Adrenal gland (tissue), 12 donors: Measurements from ENCODE around the gene GPR161. TPM values are rescaled to one million over a fixed set of nuclear protein-coding genes. Genes with fewer than 3 reads are reported as not detected.

Source experiments
- DNase-seq, 7 donors: peaks; one replicate each; pipeline ENCODE4 v3.0.0-alpha.2; 2019 to 2020
- H3K27ac ChIP-seq, 5 donors: fragments of 200-600 bp; sonication (generic) in 4 of 5; 1 replicate in 3 of 5; 2 replicates in 2 of 5; pipeline versions ENCODE4 v1.5.1 to v1.8.0; 2016 to 2020; ENCODE audit warnings: mild to moderate bottlenecking in 1 of 5
- H3K27me3 ChIP-seq: fragments of 200-600 bp; 2 replicates; pipeline ENCODE4 v1.8.0; 2021
- H3K36me3 ChIP-seq, 2 donors: fragments of 200-600 bp; replicated peaks in 1 of 2; 1 replicate in 1 of 2; 2 replicates in 1 of 2; pipeline versions ENCODE4 v1.5.1 to v1.8.0; 2018 to 2022
- H3K4me1 ChIP-seq, 2 donors: fragments of 200-600 bp; replicated peaks in 1 of 2; 1 replicate in 1 of 2; 2 replicates in 1 of 2; pipeline versions ENCODE4 v1.5.1 to v1.8.0; 2018 to 2021
- H3K4me3 ChIP-seq, 4 donors: fragments of 200-600 bp; sonication (generic) in 3 of 4; one replicate each; pipeline ENCODE4 v1.5.1; 2016 to 2018
- H3K9me3 ChIP-seq, 3 donors: fragments of 200-600 bp; sonication (generic) in 1 of 3; replicated peaks in 1 of 3; 1 replicate in 2 of 3; 2 replicates in 1 of 3; pipeline versions ENCODE4 v1.5.1 to v1.8.0; 2016 to 2021
- CTCF ChIP-seq, 6 experiments: fragments of 450-650 bp in 4 of 6; fragments of 200-600 bp in 2 of 6; sonication (generic) in 1 of 6; IDR thresholded peaks; 1 replicate in 5 of 6; 2 replicates in 1 of 6; pipeline versions ENCODE4 v1.5.1 to v1.8.0; 2016 to 2021; ENCODE audit warnings: antibody characterized with exemption in 6 of 6, mild to moderate bottlenecking in 2 of 6, moderate library complexity in 1 of 6
- POLR2A ChIP-seq, 2 donors: fragments of 450-650 bp; IDR thresholded peaks; one replicate each; pipeline ENCODE4 v1.6.1; 2017; ENCODE audit warnings: antibody characterized with exemption in 2 of 2, mild to moderate bottlenecking in 2 of 2, moderate library complexity in 1 of 2
- WGBS, 4 donors: extraction: QIAGEN DNeasy Blood & Tissue Kit in 2 of 4; methylation state at CpG; one replicate each; pipeline versions ENCODE4 v1.1.5 to v1.1.7; 2013 to 2017; 5-methylcytosine and 5-hydroxymethylcytosine counted together
- intact Hi-C, 2 donors: fragments of 100-400 bp; cut with DNase I; formaldehyde crosslinking; loops; one replicate each; pipeline versions ENCODE4 v1.14.1 to v1.15.0; 2022 to 2023
- polyA plus RNA-seq, 3 donors: library from polyadenylated mRNA; stranded (reverse); fragments of 200-250 nt in 2 of 3; fragments of 350-450 nt in 1 of 3; fragmentation: Illumina TruSeq in 1 of 3; extraction: RNeasy Lipid Tissue Mini Kit (QIAGEN cat#74804) in 1 of 3; gene quantifications; one replicate each; pipeline ENCODE4 v1.2.3, GENCODE V29; 2013 to 2014
- total RNA-seq, 9 donors: library from RNA; depleted of rRNA in 4 of 9; stranded (reverse); fragments of >200 nt in 4 of 9; fragments of 120-200 nt in 1 of 9; fragmentation: NEBNext Ultra II Directional in 1 of 9; extraction: Animal tissue kit (Norgen Biotek cat#: 25700) in 1 of 9; gene quantifications; one replicate each; pipeline versions ENCODE4 v1.1.0 to v1.2.4, GENCODE V29; 2013 to 2023
- donor health status: healthy with polysubstance abuse.
- donor health status: Bipolar disorder and iron deficiency.
- donor health status: DM: yes; HTN: yes; CAD: no.
- donor health status: DM: no; HTN: no; CAD: no.
- donor health status: DM: no; HTN: no; CAD: no.
- donor health status: DM: yes; HTN: yes; CAD: no.

The GPR161 gene
- total and polyA plus RNA-seq, 12 donors = 0.75 to 4.8 (median 2.9) TPM

GRCh38 chr1:168146626-168147025 is 9.9 kb upstream of the GPR161 start:
- 82 to 85% (median 83%) methylated on average over 11 of the region's 11 CpGs for WGBS, 4 donors
- Histone ChIP-seq H3K27me3 (no peaks in the 10 kb centered on the region), H3K27ac (no peak overlapping the region), H3K36me3 (no peaks in the 10 kb centered on the region), H3K4me3 (no peak overlapping the region), H3K4me1 (no peaks in the 10 kb centered on the region), H3K9me3 (no peaks in the 10 kb centered on the region)
- intact Hi-C loops = loop anchor here in 1 of 2 donors (10.0 kb wide), 1 partner anchor 62 kb away; no protein-coding TSS in a partner anchor
- DNase-seq = no peak
- TF ChIP-seq POLR2A (IDR thresholded peaks at IDR 0.05) (no peak), CTCF (IDR thresholded peaks at IDR 0.05) (no peak)

DNA sequence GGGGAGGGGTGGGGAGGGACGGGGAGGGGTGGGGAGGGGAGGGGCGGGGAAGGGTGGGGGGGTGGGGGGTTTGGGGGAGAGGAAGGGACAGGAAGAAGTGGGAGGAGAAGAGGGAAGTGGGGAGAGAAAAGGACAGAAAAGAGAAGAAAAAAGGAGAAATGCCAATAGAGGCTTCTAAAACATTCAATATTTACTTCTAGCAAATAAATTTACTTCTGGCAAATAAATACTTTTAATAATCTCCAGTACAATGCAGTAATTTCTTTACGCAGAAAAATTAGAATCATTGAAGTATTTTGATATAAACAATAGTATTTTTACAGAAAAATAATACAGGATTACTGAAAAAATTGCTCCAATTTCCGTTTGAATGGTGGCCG is 9.4 kb upstream of the GPR161 start:
- 45 to 76% (median 59%) methylated on average over 3 to 5 of the region's 5 CpGs for WGBS, 4 donors
- intact Hi-C loops = loop anchor here in 1 of 2 donors (10.0 kb wide), 1 partner anchor 61 kb away; no protein-coding TSS in a partner anchor
- H3K27ac ChIP-seq = no peak overlapping the region
- H3K4me3 ChIP-seq = no peak overlapping the region
- DNase-seq = no peak
- no peaks in the 10 kb centered on the region for H3K36me3 ChIP-seq
- TF ChIP-seq POLR2A (IDR thresholded peaks at IDR 0.05) = no peak
- TF ChIP-seq CTCF (IDR thresholded peaks at IDR 0.05) = no peak
- no peaks in the 10 kb centered on the region for H3K4me1 ChIP-seq
- no peaks in the 10 kb centered on the region for H3K9me3 ChIP-seq
- H3K27me3 ChIP-seq = no peaks in the 10 kb centered on the region

GRCh38 chr1:168145184-168146159 is 8.7 kb upstream of the GPR161 start:
- 20 to 28% (median 25%) methylated on average over 14 to 15 of the region's 15 CpGs for WGBS, 4 donors
- no peak overlapping the region for H3K27ac ChIP-seq

More at GRCh38 chr1:168145184-168146159, 8.7 kb upstream of the GPR161 start:
- DNase-seq = peak; percentile 84 to 92 (median 86)
- Histone ChIP-seq H3K36me3 (no peaks in the 10 kb centered on the region), H3K9me3 (no peaks in the 10 kb centered on the region), H3K4me1 (no peaks in the 10 kb centered on the region), H3K4me3 (no peak overlapping the region), H3K27me3 (no peaks in the 10 kb centered on the region)
- intact Hi-C loops = loop anchor here in 1 of 2 donors (10.0 kb wide), 1 partner anchor 61 kb away; no protein-coding TSS in a partner anchor
- TF ChIP-seq POLR2A (IDR thresholded peaks at IDR 0.05) (no peak), CTCF (IDR thresholded peaks at IDR 0.05) (peak; percentile 83 to 100 (median 91))
